ENCODE results near the gene CAPN2. TPM values are rescaled to one million over a fixed set of nuclear protein-coding genes. Genes with fewer than 3 reads are reported as not detected.

Gene CAPN2
- total RNA-seq, 8 experiments from 2014 or later = 46.9 to 180 (median 88.0) TPM

DNA sequence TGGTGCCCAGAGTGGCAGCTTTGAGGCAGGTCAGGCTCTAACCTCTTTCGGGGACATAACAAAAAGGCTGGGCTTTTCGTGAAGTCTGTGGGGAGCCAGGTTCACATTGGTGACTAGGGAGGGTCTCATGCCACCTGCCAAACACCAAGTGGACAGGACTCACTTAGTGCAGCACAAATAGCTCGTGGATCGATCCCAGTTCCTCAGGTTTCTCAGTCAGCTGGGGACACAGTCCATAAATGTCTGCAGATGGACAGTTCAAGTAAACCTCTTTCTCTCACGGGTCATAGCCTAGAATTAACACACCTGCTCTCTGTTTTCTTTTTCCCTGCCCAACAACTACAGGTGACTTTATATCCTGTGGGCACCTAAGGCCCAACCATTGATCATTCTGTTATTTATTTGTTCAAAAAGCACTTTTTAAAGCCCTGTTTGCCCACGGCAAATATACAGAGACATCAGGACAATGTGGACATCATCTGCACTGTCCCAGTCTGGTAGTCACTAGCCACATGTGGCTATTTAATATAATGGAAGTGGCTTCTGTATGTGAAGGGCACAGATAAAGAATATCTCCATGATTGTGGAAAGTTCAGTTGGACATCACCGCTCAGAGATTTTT lies 53.5 kb downstream of the CAPN2 start:
- ATAC-seq (replicated peaks in 6 of 8) = no peak
- Histone ChIP-seq H3K4me1 (replicated peaks in 1 of 2) (peaks cover 0 to 10% of the 10 kb centered on the region in 2 donors), H3K27ac (peak overlapping the region in 1 of 2 donors; percentile 0), H3K4me3 (no peak overlapping the region)
- WGBS, 10 experiments = 64 to 100% (median 81%) methylated on average over 1 to 7 of the region's 7 CpGs; no CpG with 5 or more reads in 1 of the 10 experiments
- in situ Hi-C loops (cut with MboI; ENCODE audit: low pct_unique_long_range_greater_than_20kb in 2 of 9, low sequenced_read_pairs in 9 of 9, unreplicated experiment in 9 of 9) = no loop called here

DNA sequence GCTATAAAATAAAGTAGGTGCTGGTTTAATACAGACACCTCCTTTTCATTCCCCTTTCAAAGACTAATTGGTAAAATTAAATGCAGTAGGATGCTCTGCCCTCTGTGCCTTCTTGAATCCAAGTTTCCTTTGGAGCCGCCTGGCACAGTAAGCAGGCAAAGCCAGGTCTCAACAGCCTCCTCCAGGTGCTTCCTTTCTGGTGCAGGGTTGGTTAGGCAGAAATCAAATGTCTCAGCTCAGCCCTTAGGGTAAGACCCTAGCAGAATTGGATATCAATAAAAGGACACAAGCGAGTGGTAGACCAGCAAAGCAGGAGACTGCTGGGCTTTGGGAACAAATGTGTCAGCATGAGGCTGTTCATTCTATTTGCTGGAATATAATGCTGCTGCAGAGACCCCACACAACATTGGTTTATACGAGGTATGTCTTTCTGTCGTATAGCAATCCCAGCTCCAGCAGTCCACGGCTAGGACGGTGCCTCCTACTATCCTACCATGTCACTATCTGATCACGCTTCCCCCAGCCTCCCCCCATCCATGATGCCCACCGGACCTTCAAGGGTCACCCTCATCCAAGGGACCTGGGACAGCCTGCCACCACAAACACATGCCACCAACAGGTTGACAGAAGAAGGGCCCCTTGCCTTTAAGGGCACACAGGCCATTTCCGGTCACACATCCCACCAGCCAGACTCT lies 58.4 kb downstream of the CAPN2 start:
- no peak for ATAC-seq (replicated peaks in 6 of 8)
- no peak overlapping the region for H3K4me3 ChIP-seq
- in situ Hi-C loops (cut with MboI; ENCODE audit: low pct_unique_long_range_greater_than_20kb in 2 of 9, low sequenced_read_pairs in 9 of 9, unreplicated experiment in 9 of 9) = no loop called here
- 94 to 100% (median 96%) methylated on average over 3 to 8 of the region's 9 CpGs; no CpG with 5 or more reads in 3 of the 10 experiments for WGBS, 10 experiments
- peaks cover 12 to 18% of the 10 kb centered on the region in 2 donors for H3K4me1 ChIP-seq (replicated peaks in 1 of 2)
- H3K27ac ChIP-seq = peak overlapping the region in 1 of 2 donors; percentile 48

DNA sequence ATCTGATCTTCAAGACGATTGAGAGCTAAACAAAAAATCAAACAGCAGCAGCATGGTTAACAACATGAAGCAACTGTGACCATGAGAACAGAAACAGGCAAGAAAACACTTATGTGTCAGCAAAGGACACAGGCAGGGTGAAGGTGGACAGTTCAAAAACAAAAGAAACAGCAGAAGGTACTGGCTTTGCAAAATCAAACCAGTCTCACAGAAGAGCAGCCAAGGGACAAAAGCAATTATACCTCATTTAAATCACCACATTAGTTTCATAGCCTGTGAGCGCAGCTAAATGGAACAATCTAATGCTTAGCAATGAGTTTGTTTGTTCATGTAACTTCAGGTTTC lies 59.1 kb downstream of the CAPN2 start:
- ATAC-seq (replicated peaks in 6 of 8) = no peak
- no peak overlapping the region for H3K4me3 ChIP-seq
- in situ Hi-C loops (cut with MboI; ENCODE audit: low pct_unique_long_range_greater_than_20kb in 2 of 9, low sequenced_read_pairs in 9 of 9, unreplicated experiment in 9 of 9) = no loop called here
- whole genome bisulfite sequencing, 10 experiments = 20 to 85% (median 74%) methylated on average over 1 to 2 of the region's 2 CpGs; no CpG with 5 or more reads in 3 of the 10 experiments
- H3K27ac ChIP-seq = peak overlapping the region; percentile 26 to 48
- peaks cover 12 to 18% of the 10 kb centered on the region in 2 donors for H3K4me1 ChIP-seq (replicated peaks in 1 of 2)

DNA sequence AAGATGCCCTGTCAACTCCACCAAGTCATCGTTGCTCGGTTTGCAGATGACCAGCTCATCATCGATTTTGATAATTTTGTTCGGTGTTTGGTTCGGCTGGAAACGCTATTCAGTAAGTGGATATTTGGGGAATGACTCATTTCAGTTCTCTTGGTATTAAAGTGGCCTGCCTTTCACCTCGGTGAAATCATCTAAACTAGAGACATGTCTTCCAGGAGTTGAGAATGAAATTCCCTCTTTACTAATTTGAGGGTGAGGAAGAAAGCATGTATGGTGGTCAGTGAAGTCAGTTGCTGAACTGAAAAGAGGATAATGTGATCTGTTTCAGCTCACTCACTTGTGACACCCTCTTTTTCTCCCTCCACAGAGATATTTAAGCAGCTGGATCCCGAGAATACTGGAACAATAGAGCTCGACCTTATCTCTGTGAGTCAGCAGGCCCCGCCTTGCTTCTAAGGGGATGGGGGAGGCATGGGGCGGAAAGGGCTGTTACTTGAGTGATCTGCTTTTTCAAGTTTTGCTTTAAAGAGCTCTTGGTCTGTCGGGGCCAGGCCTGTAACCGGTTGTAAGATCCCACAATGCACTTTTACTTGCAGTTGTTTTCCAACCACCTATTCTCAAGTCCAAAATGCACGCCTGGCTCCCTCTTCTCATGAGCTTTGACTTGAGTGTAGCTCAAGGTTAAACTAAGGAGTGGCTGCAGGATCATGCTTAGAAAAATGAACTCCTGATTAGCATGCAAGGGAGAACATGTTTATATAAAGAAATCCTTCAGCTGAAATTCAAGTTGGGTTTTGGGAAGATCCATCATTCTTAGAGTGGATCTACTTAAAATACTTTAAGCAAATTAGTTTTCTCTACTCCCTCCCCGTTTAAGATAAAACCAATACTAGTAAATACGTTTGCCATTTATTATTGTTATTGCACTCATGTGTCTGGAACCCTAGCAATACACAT lies 59.8 kb downstream of the CAPN2 start:
- Histone ChIP-seq H3K27ac (peak overlapping the region; percentile 26 to 48), H3K4me3 (peak overlapping the region in 1 of 5 donors; percentile 1), H3K4me1 (replicated peaks in 1 of 2) (peaks cover 12 to 18% of the 10 kb centered on the region in 2 donors)
- 12 to 67% (median 39%) methylated on average over 1 to 16 of the region's 16 CpGs for WGBS, 10 experiments
- ATAC-seq (replicated peaks in 6 of 8) = peak in 7 of 8 experiments; percentile 63 to 95 (median 90)
- in situ Hi-C loops (cut with MboI; ENCODE audit: low pct_unique_long_range_greater_than_20kb in 2 of 9, low sequenced_read_pairs in 9 of 9, unreplicated experiment in 9 of 9) = no loop called here

DNA sequence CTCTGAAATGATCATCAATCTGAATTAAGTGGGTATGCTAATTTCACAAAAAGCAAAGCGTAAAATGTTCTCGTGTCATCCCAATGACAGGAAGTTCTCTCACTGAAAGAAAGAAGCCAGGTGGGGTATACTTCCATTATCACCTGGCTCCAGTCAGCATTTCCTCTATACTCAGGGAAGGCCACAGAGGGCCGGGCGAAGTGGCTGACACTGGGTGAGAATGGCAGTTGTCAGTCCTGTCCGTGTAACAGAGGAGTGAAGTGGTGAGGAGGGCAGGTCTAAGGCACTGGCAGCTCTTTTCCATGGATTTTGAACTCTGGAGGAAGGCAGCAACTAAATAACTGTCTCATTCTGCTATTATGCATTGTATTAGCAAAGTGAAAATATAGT lies 60.4 kb downstream of the CAPN2 start:
- 60 to 93% (median 90%) methylated on average over 1 to 5 of the region's 5 CpGs; no CpG with 5 or more reads in 3 of the 10 experiments for WGBS, 10 experiments
- ATAC-seq (replicated peaks in 6 of 8) = no peak
- Histone ChIP-seq H3K4me1 (replicated peaks in 1 of 2) (peaks cover 12 to 18% of the 10 kb centered on the region in 2 donors), H3K4me3 (no peak overlapping the region), H3K27ac (no peak overlapping the region)
- in situ Hi-C loops (cut with MboI; ENCODE audit: low pct_unique_long_range_greater_than_20kb in 2 of 9, low sequenced_read_pairs in 9 of 9, unreplicated experiment in 9 of 9) = no loop called here

DNA sequence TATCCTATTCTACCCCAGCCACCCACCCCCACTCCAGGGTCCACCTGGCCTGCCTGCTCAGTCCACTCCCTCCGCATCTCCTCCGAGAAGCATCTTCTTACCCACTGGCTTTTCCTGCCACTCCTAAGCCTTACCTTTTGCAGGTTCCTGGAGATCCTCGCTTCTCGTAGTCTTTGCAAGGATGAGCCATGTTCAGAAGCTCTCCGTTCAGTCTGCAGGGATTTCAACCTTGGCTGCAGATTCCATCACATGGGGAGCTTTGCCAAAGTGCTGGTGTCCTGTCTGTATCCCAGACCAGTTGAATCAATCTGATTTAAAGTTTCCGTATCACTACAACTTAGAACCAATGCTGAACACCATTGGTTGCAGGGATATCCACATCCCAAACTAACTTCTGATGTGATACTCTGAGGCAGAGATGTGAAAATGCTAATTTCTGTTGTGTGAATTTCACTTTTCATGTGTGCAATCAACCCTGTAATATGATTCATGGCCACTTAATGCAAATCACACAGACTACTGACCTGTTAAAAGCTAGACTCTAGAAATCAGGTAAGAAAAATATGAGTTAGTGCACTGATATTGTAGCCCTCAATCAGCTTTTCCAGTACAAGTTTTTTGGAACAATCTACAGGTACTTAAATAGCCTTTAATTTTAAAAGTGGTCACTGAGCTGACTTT lies 61.9 kb downstream of the CAPN2 start:
- WGBS, 10 experiments = 90 to 100% (median 97%) methylated on average over 1 to 6 of the region's 6 CpGs; no CpG with 5 or more reads in 4 of the 10 experiments
- peak in 1 of 8 experiments; percentile 20 for ATAC-seq (replicated peaks in 6 of 8)
- in situ Hi-C loops (cut with MboI; ENCODE audit: low pct_unique_long_range_greater_than_20kb in 2 of 9, low sequenced_read_pairs in 9 of 9, unreplicated experiment in 9 of 9) = no loop called here
- peaks cover 12 to 18% of the 10 kb centered on the region in 2 donors for H3K4me1 ChIP-seq (replicated peaks in 1 of 2)
- H3K27ac ChIP-seq = no peak overlapping the region
- H3K4me3 ChIP-seq = no peak overlapping the region

DNA sequence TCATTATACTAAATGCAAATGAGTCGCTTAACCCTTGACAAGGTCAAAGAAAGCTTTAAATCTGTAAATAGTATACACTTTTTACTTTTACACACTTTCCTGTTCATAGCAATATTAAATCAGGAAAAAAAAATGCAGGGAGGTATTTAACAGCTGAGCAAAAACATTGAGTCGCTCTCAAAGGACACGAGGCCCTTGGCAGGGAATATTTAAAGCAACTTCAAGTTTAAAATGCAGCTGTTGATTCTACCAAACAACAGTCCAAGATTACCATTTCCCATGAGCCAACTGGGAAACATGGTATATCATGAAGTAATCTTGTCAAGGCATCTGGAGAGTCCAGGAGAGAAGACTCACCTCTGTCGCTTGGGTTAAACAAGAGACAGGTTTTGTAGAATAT lies 62.7 kb downstream of the CAPN2 start:
- Histone ChIP-seq H3K4me1 (replicated peaks in 1 of 2) (peaks cover 12 to 18% of the 10 kb centered on the region in 2 donors), H3K4me3 (no peak overlapping the region), H3K27ac (no peak overlapping the region)
- 53 to 100% (median 75%) methylated on average over 1 to 4 of the region's 4 CpGs; no CpG with 5 or more reads in 1 of the 10 experiments for WGBS, 10 experiments
- peak in 1 of 8 experiments; percentile 16 for ATAC-seq (replicated peaks in 6 of 8)
- in situ Hi-C loops (cut with MboI; ENCODE audit: low pct_unique_long_range_greater_than_20kb in 2 of 9, low sequenced_read_pairs in 9 of 9, unreplicated experiment in 9 of 9) = loop anchor here in 1 of 9 experiments (25.0 kb wide), 1 partner anchor 287 kb away; no protein-coding TSS in a partner anchor

DNA sequence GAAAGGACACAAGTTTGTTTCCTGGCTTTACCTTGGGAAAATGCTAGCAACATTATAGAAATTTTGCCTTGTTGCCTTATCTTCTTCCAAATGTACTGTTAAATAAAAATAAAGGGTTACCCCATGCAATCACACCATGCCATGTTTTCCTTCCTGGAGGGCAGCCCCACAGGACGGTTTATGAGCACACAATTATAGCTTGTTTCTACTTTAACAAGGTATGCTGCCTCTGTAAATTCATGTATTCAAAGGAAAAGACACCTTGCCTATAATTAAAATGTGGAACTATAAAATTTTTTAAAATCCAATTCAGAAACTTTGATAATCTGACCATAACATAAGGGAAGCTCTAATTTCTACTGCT lies 63.4 kb downstream of the CAPN2 start:
- in situ Hi-C loops (cut with MboI; ENCODE audit: low pct_unique_long_range_greater_than_20kb in 2 of 9, low sequenced_read_pairs in 9 of 9, unreplicated experiment in 9 of 9) = loop anchor here in 1 of 9 experiments (25.0 kb wide), 1 partner anchor 287 kb away; no protein-coding TSS in a partner anchor
- WGBS, 10 experiments = 60 to 100% (median 84%) methylated on average over 1 of the region's 1 CpG; no CpG with 5 or more reads in 4 of the 10 experiments

DNA sequence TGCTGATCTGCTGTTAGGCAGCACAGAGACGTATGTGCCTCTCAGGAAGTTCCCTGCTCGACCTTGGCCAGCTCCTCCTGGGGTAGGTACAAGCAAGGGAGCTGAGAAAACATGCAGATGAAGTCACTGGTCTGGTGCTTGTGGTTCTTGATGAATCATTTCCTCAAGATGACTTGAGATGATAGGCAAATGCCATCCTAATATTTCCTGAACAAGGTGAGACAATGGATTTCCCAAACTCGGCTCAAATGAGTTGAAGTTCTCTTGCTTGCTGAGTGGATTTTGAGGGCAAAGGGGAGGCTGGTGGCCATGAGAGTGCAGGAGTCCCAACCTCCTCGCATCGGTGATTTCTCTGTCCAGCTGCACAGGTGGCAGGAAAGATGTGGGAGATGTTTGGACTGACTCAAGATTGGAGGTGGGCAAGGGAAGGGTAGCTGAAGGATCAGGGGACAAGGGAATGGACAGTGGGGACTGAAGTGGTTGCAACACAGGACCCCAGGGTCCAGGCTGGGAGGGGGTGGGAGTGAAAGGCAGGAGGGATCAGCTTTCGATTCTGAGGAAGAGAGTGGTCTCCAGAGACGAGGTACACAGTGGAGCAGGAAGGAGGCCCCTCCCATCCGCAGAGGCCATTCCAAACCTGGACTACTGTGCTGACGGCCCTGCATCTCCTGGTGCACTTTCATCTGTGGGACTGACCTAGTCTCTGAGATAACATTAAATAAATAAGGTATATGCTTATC lies 63.9 kb downstream of the CAPN2 start:
- 17 to 100% (median 84%) methylated on average over 1 to 6 of the region's 9 CpGs; no CpG with 5 or more reads in 1 of the 10 experiments for WGBS, 10 experiments
- no peak overlapping the region for H3K4me3 ChIP-seq

More for the DNA sequence above, 63.4 kb downstream of the CAPN2 start:
- H3K27ac ChIP-seq = no peak overlapping the region
- no peak overlapping the region for H3K4me3 ChIP-seq
- no peak for ATAC-seq (replicated peaks in 6 of 8)
- H3K4me1 ChIP-seq (replicated peaks in 1 of 2) = peaks cover 12 to 18% of the 10 kb centered on the region in 2 donors

DNA sequence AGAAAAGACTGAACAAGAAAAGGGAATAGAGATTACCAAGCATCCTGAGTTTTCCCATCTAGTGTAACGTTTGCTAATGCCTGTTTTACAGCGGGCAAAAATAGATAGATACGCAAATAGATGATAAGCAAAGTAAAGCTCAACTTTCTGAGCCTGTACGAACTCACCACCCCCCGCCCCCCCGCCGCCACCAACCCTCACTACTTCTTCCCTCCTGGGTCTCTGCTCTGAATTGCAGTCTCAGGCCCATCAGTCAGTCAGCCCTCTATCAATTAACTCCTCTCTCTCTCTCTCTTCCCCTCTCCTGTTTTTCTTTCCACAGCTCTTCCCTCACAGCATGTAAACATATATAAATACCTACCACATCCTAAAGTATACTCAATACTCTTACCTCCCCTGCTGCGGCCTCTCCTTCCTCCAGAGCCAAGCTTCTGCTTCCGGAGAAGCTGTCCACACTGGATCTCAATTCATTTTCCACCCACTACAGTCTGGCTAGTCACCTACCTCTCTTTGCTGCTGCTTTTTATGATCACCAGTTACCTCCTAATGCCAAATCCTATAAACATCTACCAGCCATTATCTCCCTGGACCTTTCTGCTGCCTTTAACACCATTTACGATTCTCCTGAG lies 64.6 kb downstream of the CAPN2 start:
- in situ Hi-C loops (cut with MboI; ENCODE audit: low pct_unique_long_range_greater_than_20kb in 2 of 9, low sequenced_read_pairs in 9 of 9, unreplicated experiment in 9 of 9) = loop anchor here in 1 of 9 experiments (25.0 kb wide), 1 partner anchor 285 kb away; no protein-coding TSS in a partner anchor
- Histone ChIP-seq H3K4me1 (replicated peaks in 1 of 2) (peaks cover 9 to 14% of the 10 kb centered on the region in 2 donors), H3K27ac (no peak overlapping the region), H3K4me3 (no peak overlapping the region)
- ATAC-seq (replicated peaks in 6 of 8) = no peak
- WGBS, 10 experiments = 77 to 100% (median 96%) methylated on average over 2 to 7 of the region's 10 CpGs

More for the DNA sequence above, 63.9 kb downstream of the CAPN2 start:
- ATAC-seq (replicated peaks in 6 of 8) = peak in 2 of 8 experiments; percentile 33 to 36
- in situ Hi-C loops (cut with MboI; ENCODE audit: low pct_unique_long_range_greater_than_20kb in 2 of 9, low sequenced_read_pairs in 9 of 9, unreplicated experiment in 9 of 9) = loop anchor here in 1 of 9 experiments (25.0 kb wide), 1 partner anchor 286 kb away; no protein-coding TSS in a partner anchor
- no peak overlapping the region for H3K27ac ChIP-seq
- H3K4me1 ChIP-seq (replicated peaks in 1 of 2) = peaks cover 14 to 21% of the 10 kb centered on the region in 2 donors

DNA sequence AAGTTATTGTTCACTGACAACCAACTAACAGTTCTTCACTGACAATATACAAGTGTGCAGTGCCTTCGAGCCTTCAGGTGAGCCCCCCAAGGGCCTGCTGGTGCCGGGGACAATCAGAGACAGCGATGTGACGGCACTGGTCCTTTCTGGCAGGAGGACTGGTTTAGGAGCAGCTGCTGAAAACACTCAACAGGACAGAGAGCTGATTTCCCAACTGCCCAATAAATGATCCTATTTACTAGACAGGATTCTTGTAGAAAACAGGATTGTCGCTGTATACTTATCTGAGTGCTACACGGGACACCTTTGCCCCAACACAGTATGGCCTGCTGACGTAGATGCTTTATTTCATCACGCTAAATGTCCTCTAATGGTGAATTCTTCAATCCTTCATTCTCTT lies 68.0 kb downstream of the CAPN2 start:
- 82 to 100% (median 98%) methylated on average over 3 to 8 of the region's 8 CpGs; no CpG with 5 or more reads in 1 of the 10 experiments for WGBS, 10 experiments

More for the DNA sequence above, 68.0 kb downstream of the CAPN2 start:
- in situ Hi-C loops (cut with MboI; ENCODE audit: low pct_unique_long_range_greater_than_20kb in 2 of 9, low sequenced_read_pairs in 9 of 9, unreplicated experiment in 9 of 9) = loop anchor here in 1 of 9 experiments (25.0 kb wide), 1 partner anchor 282 kb away; no protein-coding TSS in a partner anchor
- no peak overlapping the region for H3K4me3 ChIP-seq
- no peak for ATAC-seq (replicated peaks in 6 of 8)
- H3K27ac ChIP-seq = no peak overlapping the region
- peaks cover 4 to 6% of the 10 kb centered on the region in 2 donors for H3K4me1 ChIP-seq (replicated peaks in 1 of 2)

All from motor neuron (in vitro differentiated cells).